ENCODE results near the gene HILPDA.

GRCh38 chr7:128452552-128452951 lies 3.1 kb upstream of the HILPDA start:
- TF ChIP-seq KDM1A (IDR thresholded peaks at IDR 0.05; ENCODE audit: borderline replicate concordance): no peak
- TF ChIP-seq CTCF (IDR thresholded peaks at IDR 0.05 in 2 of 3, conservative IDR thresholded peaks at IDR 0.05 in 1 of 3; ENCODE audit: control insufficient read depth in 2 of 3, extremely low read depth in 1 of 3, insufficient read depth in 1 of 3, low read depth in 3 of 3, low read length in 3 of 3): no peak
- TF ChIP-seq CHD1 (IDR thresholded peaks at IDR 0.05; ENCODE audit: low read depth, low read length): no peak
- TF ChIP-seq TBL1XR1 (IDR thresholded peaks at IDR 0.05; ENCODE audit: low read depth, low read length): no peak
- TF ChIP-seq, protein P1, sequence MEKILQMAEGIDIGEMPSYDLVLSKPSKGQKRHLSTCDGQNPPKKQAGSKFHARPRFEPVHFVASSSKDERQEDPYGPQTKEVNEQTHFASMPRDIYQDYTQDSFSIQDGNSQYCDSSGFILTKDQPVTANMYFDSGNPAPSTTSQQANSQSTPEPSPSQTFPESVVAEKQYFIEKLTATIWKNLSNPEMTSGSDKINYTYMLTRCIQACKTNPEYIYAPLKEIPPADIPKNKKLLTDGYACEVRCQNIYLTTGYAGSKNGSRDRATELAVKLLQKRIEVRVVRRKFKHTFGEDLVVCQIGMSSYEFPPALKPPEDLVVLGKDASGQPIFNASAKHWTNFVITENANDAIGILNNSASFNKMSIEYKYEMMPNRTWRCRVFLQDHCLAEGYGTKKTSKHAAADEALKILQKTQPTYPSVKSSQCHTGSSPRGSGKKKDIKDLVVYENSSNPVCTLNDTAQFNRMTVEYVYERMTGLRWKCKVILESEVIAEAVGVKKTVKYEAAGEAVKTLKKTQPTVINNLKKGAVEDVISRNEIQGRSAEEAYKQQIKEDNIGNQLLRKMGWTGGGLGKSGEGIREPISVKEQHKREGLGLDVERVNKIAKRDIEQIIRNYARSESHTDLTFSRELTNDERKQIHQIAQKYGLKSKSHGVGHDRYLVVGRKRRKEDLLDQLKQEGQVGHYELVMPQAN (conservative IDR thresholded peaks at IDR 0.05): no peak
- no peak for TF ChIP-seq NRF1 (conservative IDR thresholded peaks at IDR 0.05; ENCODE audit: low read depth, low read length)
- TF ChIP-seq EP300 (IDR thresholded peaks at IDR 0.05; ENCODE audit: borderline replicate concordance in 1 of 2, control insufficient read depth in 1 of 2, low read depth in 2 of 2, low read length in 2 of 2): no peak
- TF ChIP-seq USF2 (IDR thresholded peaks at IDR 0.05; ENCODE audit: borderline replicate concordance, low read depth, low read length): no peak
- TF ChIP-seq ZZZ3 (IDR thresholded peaks at IDR 0.05; ENCODE audit: control insufficient read depth, insufficient read length, low read depth): no peak
- TF ChIP-seq BRCA1 (IDR thresholded peaks at IDR 0.05; ENCODE audit: low read depth, low read length): no peak
- TF ChIP-seq SMC3 (IDR thresholded peaks at IDR 0.05; ENCODE audit: borderline replicate concordance, low read length): no peak

Data from GM12878 (cell line).